Mesothelial cell of epicardium (in vitro differentiated cells): ENCODE data around the gene MTCP1. TPM values are rescaled to one million over a fixed set of nuclear protein-coding genes. Genes with fewer than 3 reads are reported as not detected.

Experiments
- DNase-seq, 2 experiments: peaks; one replicate each; pipeline ENCODE4 v3.0.0; 2021; ENCODE audit warnings: low spot score in 2 of 2; ENCODE audit not compliant: unreplicated experiment in 2 of 2
- H3K27ac Mint-ChIP-seq: 2 replicates; pipeline ENCODE4 v1.8.0; 2021; ENCODE audit warnings: mixed read lengths
- H3K27me3 Mint-ChIP-seq: 2 replicates; pipeline ENCODE4 v1.8.0; 2021; ENCODE audit warnings: low read depth, mixed read lengths
- H3K36me3 Mint-ChIP-seq: 2 replicates; pipeline ENCODE4 v1.8.0; 2021; ENCODE audit warnings: mixed read lengths
- H3K4me1 Mint-ChIP-seq: 2 replicates; pipeline ENCODE4 v1.8.0; 2021; ENCODE audit warnings: mixed read lengths
- H3K4me3 Mint-ChIP-seq: 2 replicates; pipeline ENCODE4 v1.8.0; 2021; ENCODE audit warnings: mild to moderate bottlenecking, moderate library complexity, mixed read lengths
- H3K9me3 Mint-ChIP-seq: 2 replicates; pipeline ENCODE4 v1.8.0; 2021; ENCODE audit warnings: mixed read lengths
- total RNA-seq: library from RNA; stranded (reverse); gene quantifications from 3 replicates; pipeline ENCODE4 v1.2.1, GENCODE V29; 2021
- TF ChIP-seq, protein P1 (sequence below): fragments of 200-600 bp; sonication (generic); IDR thresholded peaks from one replicate; pipeline ENCODE4 v1.5.0; 2021; ENCODE audit warnings: antibody characterized with exemption; ENCODE audit not compliant: unreplicated experiment

The MTCP1 gene
- total RNA-seq, 1 donor from 2014 or later = 13.0 TPM

DNA sequence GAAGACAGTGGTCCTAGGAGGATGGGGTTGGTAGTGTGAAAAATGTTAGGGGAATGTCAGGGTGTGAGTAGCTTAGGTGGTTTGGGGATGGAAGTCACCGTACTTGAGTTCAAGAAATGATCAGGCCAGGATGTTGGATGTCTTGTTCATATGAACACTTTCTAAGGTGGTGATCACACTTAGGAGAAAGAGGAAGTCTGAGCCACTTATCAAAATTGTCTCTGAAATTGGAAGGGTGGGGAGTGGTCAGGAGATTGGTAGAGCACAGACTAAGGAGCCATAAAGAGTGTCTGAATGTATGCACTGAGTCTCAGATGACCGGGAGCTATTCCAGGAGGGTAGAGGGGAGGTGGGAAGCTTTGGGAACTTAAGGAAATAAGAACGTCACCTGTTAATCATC is 17.3 kb downstream of the MTCP1 start:
- Mint-ChIP-seq H3K27me3 (no peaks in the 10 kb centered on the region), H3K4me3 (no peak overlapping the region), H3K4me1 (no peaks in the 10 kb centered on the region), H3K27ac (no peak overlapping the region), H3K9me3 (peaks cover 16% of the 10 kb centered on the region), H3K36me3 (peaks cover 8% of the 10 kb centered on the region)
- no peak for DNase-seq
- TF ChIP-seq, protein P1, sequence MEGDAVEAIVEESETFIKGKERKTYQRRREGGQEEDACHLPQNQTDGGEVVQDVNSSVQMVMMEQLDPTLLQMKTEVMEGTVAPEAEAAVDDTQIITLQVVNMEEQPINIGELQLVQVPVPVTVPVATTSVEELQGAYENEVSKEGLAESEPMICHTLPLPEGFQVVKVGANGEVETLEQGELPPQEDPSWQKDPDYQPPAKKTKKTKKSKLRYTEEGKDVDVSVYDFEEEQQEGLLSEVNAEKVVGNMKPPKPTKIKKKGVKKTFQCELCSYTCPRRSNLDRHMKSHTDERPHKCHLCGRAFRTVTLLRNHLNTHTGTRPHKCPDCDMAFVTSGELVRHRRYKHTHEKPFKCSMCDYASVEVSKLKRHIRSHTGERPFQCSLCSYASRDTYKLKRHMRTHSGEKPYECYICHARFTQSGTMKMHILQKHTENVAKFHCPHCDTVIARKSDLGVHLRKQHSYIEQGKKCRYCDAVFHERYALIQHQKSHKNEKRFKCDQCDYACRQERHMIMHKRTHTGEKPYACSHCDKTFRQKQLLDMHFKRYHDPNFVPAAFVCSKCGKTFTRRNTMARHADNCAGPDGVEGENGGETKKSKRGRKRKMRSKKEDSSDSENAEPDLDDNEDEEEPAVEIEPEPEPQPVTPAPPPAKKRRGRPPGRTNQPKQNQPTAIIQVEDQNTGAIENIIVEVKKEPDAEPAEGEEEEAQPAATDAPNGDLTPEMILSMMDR = no peak

DNA sequence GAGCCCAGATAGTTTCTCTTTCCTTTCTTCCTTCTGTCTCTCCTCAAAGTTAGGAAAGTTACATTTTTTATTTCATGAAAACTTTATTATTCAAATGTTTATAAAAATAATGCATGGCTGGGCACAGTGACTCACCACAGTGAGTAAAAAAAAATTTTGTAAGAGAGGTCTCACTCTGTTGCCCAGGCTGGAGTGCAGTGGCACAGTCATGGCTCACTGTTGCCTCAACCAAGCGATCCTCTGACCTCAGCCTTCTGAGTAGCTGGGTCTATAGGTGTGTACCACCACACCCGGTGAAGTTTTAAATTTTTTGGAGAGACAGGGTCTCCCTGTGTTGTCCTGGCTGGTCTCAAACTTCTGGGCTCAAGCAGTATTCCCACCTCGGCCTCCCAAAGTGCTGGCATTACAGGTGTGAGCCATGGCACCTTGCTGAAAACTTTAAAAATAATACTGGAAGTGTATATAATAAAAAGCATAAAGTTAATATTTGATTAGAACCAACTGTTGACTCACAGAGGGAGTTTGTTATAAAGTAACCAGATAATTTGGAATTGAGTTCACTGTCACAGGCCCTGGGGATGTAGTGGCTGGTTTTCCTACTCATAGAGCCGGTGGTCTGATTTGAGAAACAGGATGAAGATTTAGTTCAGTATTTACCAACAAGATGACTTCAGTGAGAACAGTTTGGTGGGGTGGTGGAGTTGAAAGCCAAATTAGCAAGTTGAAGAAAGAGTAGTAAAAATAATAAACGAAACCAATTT is 18.0 kb downstream of the MTCP1 start:
- TF ChIP-seq, protein P1 = no peak
- Mint-ChIP-seq H3K27ac (no peak overlapping the region), H3K36me3 (peaks cover 8% of the 10 kb centered on the region), H3K9me3 (peaks cover 16% of the 10 kb centered on the region), H3K4me3 (no peak overlapping the region), H3K4me1 (no peaks in the 10 kb centered on the region), H3K27me3 (no peaks in the 10 kb centered on the region)
- no peak for DNase-seq

DNA sequence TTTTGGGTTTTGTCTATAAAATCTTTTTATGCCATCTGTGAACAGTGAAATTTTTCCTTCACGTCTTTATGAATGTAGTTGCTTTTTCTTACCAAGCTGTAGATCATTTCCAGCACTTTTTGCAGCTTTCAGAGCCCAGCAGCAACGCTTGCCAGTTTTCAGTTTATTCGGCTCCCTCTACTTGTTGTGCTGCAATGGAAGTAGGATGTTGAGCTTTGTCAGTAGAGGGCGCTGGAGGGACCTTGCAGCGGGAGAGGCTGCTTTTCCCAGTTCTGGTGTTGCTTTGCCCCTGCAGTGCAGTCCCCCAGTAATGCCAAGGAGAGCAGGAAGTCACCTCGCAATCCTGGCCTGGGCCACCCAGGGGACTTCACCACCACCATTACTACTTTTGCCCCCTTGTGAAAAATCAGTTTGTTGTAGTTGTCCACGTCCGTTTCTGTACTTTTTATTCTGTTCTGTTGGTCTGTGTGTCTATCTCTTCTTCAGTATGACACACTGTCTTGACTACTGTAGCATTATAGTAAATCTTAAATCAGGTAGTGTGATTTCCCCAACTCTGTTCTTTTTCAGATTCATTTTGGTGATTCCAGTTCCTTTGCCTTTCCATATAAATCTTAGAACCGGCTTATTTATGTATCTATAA is 21.8 kb downstream of the MTCP1 start:
- no peaks in the 10 kb centered on the region for H3K4me1 Mint-ChIP-seq
- H3K4me3 Mint-ChIP-seq = no peak overlapping the region
- TF ChIP-seq, protein P1 = peak; percentile 25
- H3K27me3 Mint-ChIP-seq = no peaks in the 10 kb centered on the region
- peaks cover 6% of the 10 kb centered on the region for H3K36me3 Mint-ChIP-seq
- no peak for DNase-seq
- H3K9me3 Mint-ChIP-seq = peaks cover 23% of the 10 kb centered on the region
- H3K27ac Mint-ChIP-seq = no peak overlapping the region

DNA sequence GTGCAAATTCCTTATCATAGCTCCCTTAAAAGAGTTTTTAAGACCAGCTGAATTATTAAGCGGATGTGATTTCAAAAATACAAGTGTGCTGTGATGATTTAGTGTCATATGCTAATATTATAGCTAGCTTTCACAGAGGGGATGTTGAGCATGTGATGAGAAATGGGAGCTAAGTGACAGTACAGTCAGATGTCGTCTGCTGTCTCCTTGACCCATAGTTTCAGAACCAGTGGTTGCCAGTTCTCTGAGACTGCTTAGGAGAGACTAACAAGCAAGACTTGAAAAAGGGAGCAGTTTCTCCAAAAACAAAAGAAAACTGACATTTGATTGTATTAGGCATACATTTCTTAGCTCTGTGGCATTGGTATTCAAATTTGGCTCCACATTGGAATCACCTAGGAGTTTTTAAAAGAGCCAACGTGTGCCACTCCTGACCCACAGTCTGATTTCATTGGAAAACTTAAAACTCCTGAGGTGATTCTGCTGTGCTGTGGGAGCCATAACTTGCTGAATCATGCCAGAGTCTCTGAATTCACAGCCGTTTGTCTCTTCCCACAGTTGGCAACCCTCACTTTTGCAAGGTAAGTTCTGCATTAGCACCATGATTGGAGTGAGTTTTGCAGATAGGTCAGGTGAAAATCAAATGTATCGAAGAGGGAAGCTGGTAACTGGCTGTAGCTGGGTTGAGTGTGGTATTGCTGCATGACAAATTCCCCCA is 24.0 kb downstream of the MTCP1 start:
- H3K4me3 Mint-ChIP-seq = no peak overlapping the region
- H3K27me3 Mint-ChIP-seq = no peaks in the 10 kb centered on the region
- no peaks in the 10 kb centered on the region for H3K4me1 Mint-ChIP-seq
- H3K36me3 Mint-ChIP-seq = peaks cover 10% of the 10 kb centered on the region
- DNase-seq = no peak
- H3K9me3 Mint-ChIP-seq = peaks cover 35% of the 10 kb centered on the region
- no peak overlapping the region for H3K27ac Mint-ChIP-seq
- TF ChIP-seq, protein P1 = no peak

DNA sequence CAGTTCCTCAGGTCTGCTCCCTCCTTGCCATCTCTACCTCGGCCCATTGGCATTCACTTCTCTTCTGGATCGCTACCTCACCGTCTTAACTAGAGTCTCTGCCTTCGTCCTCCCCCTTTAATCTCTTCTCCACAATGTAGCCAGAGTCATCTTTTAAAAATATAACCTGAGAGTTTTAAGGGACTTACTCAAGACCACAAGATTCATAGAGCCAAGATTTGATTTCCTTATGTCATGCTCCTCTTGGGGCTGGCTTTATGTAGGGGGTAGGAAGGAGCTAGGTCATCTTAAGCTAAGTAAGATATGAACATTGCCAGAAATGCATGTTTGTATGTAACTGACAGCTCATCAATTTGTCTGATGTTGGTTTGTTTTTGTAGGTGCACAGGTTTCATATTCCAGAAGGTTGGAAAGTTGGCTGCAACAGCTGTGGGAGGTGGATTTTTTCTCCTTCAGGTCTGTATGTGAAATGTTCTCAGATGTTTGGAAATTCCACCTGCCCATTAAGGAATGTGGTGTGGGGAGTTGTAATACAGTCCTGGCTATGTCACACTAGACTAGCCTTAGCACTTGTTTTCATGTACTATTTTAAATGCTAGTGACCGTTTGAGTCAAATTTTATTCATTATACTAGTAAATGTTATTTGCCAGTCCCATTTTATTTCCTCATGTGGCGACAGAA is 24.7 kb downstream of the MTCP1 start:
- no peaks in the 10 kb centered on the region for H3K4me1 Mint-ChIP-seq
- no peaks in the 10 kb centered on the region for H3K27me3 Mint-ChIP-seq
- TF ChIP-seq, protein P1 = no peak
- H3K27ac Mint-ChIP-seq = no peak overlapping the region
- H3K9me3 Mint-ChIP-seq = peaks cover 29% of the 10 kb centered on the region
- H3K4me3 Mint-ChIP-seq = no peak overlapping the region
- no peak for DNase-seq
- peaks cover 9% of the 10 kb centered on the region for H3K36me3 Mint-ChIP-seq
